HG02870 (cell line): ENCODE measurements around the gene POU6F2.
"Not testable (repeated sequence)": the region's sequence is repeated elsewhere in the genome, so short reads cannot be mapped to it uniquely, and the experiment has no call there.

Source experiments
- ATAC-seq: cut with Tn5 transposase; IDR thresholded peaks from one replicate; pipeline ENCODE4 v1.9.1; 2021; ENCODE audit warnings: mild to moderate bottlenecking, moderate library complexity; ENCODE audit not compliant: unreplicated experiment

The POU6F2 gene

DNA sequence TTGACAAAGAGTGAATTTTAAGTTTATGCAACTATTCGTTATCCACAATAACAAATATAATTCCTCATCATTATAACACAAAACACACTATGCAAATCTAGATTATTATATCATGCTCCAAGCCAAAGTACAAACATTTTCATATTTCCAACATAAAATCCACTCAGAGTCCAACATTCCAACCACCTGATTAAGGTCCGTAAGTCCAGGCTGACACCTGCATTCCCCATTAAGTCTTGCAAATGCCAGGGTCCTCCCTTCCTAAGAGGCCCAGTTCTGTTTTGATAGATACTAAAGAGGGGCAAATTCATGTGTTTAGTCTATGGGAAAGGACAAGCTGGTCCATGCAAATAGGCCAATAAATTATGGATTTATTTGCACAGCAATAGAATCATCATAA lies 206.1 kb downstream of the POU6F2 start:
- no peak for ATAC-seq

DNA sequence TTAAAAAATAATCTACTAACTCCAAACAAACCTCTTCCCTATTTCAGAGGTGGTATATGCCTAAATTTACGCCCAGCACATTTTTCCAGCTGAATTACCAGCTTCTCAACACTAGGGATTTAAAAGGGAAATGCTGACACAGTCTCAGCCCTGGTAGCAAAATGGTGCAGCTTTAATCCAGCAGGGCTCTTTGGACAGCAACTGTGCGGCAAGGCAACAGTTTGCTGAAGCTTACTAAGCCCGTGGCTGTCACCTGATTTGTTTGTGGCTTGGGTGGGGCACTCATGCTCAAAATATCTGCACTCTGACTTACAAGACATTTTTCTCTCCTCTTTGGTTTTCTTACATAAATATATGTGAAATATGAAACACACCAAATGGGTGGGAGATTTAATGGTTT lies 206.7 kb downstream of the POU6F2 start:
- ATAC-seq: no peak

DNA sequence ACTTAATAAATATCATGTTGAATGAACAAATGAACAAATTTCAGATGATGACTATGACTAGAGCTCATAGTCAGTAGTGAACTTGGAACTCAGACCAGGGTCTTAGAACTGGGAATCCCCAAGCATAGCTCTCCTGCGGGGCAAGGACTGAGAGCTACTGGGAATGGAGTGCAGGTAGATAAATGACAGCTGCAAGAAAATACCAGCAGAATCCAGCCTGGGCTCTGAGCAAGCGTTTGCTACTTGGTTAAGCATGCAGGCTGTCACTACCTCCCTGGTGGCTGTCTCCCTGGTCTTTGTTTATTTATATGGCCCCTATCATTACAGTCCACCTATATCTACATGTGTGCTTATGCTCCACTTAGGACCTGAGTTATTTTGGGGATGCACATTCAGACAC lies 208.4 kb downstream of the POU6F2 start:
- no peak for ATAC-seq

DNA sequence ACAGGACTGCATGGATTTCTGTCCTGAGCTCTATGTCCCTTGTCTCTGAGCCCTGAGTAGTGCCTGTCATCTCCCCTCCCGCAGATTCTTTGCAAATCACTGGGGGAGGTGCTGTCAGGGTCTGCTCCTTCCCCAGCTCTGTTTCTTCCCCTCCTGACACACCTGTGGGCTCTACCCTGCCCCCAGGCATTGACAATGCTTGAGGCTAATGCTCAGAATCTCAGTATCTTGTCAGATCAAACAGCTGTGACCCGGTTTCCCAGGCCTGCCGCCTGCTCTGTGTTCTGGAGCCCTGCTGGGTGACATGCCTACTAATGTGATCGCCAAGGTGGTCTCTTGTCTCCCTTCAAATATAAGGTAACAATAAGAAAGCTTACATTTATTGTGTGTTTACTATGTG lies 209.0 kb downstream of the POU6F2 start:
- ATAC-seq: no peak

DNA sequence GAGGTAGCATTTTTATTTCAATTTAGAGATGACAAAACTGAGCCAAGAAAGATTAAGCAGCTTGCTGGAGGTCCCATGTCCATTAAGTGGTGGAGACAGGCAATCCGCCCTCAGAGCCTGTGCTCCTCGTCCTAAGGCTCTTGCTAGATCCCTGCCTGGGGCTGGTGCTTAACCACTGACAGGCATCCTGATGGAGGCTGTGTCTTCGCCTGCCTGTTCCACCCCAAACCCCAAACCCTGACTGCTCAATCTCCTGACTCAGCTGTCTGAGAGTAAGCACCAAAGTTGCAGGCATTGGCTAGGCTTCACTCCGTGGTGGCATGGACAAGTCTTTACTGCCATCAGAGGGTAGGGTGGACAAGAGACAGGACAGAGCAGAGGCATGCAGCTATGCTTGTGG lies 209.4 kb downstream of the POU6F2 start:
- ATAC-seq: no peak

DNA sequence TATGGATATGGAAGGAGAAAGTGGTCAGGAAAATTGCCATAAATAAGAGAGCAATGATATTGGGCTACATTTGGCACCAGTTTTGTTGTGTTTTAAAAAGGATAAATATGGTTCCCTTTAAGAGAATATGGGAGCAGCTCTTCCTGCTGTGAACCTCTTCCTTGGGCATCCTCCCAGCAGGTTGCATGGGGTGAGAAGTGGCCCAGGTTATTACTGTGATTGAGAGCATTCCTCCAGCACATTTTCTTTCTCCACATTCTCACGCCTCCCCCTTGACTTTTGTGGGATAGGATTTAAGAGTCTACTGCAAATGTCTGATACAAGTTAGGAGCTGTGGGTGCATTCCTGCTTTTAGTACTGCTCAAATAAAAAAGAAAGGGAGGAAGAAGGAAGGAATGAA lies 214.8 kb downstream of the POU6F2 start:
- no peak for ATAC-seq

DNA sequence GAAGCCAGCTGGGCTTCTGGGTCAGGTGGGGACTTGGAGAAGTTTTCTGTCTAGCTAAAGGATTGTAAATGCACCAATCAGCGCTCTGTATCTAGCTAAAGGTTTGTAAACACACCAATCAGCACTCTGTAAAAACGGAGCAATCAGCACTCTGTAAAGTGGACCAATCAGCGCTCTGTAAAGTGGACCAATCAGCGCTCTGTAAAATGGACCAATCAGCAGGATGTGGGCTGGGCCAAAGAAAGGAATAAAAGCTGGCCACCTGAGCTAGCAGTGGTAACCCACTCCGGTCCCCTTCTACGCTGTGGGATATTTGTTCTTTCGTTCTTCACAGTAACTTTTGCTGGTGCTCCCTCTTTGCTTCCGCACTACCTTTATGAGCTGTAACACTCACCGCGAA lies 216.7 kb downstream of the POU6F2 start:
- not testable (repeated sequence) for ATAC-seq

DNA sequence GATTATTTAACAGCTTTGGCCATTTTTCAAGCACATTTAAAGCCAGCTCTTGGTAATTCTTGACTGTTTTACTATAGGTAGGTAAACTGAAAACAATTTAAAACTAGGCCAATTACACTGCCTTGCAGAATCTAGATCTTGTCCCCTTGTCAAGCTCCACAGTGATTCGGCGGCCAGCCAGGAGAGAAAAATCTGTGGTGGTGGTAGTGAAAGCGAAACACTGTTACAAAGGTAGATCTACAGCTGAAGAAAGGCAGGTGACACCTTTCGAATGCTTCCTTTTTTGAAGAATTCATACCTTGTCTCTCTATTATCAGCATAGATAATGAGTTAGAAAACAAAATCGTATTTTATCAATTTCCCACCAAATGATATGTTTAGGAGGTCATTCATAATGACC lies 218.3 kb downstream of the POU6F2 start:
- ATAC-seq: no peak

DNA sequence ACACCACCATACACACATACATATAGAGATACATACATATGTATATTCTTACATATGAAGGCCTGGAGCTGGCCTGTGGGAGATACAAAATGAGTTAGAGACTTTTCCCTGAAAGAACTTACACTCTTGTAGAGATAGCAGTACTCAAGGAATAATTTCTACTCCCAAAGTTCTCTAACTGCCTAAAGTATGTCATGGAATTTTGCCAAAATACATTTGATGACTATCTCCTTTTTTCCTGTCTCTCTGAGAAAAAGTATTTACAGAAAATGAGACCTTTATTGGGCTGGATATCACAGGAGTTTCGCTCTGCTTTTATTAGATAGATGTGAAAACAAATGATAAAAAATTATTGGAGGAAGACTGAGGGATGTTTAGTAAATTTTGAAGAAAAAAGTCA lies 220.1 kb downstream of the POU6F2 start:
- ATAC-seq: no peak

DNA sequence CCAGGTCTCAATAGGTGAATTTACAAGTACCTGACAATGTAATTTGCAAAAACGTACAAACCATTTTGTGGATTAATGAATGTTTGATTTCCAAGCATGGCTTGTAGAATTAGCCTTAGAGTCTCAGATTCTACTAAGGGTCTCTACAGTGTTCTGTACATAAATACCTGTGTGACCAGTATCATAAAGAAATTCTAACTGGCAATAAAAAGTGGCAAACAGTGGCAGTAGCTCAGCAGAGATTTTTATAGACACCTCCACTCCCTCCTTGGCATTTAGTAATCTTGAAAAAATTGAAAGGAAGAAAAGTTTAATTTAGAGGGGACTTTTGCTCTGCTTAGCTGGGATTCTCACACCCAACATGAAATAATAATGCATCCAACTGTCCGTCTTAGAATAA lies 220.8 kb downstream of the POU6F2 start:
- no peak for ATAC-seq

DNA sequence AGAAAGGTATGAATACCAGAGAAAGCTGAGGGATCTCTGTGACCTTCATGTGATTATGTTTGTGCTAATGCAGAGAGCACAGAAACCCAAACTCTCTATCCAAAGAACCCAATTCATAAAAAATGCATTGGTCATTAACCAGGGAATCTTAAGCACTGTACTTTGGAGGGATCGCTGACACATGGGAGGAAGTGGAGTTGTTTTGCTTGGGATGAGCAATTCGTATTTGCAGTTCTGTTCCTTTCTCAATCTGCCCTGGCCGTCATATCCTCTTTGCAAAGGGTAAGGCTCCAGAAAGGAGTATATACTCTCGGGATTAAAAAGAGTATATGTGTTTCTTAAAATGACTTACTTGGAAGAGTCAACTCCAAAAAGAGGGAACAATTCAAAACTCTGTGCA lies 221.3 kb downstream of the POU6F2 start:
- ATAC-seq: no peak

DNA sequence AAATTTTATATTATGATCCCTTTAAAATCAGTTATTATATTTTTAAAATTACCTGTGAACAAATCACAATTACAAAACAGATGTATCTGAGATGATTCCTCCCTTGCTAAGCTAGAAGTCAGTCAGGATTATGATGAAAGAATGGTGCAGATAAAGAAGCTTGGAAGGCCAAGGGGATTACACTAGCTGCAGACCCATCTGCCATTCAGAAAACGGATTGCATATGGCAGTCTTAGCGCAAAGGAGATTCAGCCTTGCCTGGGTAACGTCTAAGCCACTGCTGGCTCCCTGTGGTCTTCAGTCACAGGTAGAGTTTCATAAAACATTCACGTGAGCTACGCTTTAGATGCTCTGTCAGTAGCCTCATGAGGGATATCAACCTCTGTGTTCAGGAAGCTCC lies 222.2 kb downstream of the POU6F2 start:
- ATAC-seq: no peak

DNA sequence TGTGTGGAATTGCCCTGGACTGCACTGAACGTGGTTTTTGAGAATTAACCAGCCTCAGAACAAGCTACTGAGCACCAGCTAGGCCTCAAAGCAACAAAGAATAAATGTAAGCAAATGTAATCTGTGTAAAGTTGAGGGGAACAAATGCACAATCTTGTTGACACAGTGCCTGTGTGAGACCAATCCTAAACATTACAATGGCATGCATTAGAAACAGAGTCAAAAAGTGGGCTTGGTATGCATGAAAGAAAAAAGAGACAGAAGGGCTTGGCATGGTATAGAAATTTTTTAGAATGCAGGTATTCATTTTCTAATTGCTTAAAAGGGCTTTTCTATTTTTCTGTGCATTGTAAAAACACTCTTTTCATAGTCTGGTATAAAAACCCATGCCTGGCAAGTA lies 224.3 kb downstream of the POU6F2 start:
- no peak for ATAC-seq

DNA sequence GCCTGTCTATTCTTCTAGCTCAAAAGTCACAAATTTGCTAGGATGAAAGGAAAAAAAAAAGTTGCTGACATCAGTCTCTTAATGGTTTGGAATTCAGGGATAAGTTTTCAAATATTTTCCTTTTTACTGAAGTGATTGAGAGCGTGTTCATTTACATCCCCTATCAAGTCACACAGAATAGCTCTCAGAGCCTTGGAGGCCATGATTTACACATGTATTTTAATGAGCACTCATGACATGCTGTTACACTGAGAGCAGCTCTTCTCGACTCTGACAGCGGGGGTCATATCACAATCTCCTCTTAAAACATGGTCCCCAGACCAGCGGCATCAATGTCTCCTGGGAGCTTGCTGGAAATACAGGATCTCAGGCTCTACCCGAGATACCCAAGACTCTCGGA lies 232.7 kb downstream of the POU6F2 start:
- ATAC-seq: no peak

DNA sequence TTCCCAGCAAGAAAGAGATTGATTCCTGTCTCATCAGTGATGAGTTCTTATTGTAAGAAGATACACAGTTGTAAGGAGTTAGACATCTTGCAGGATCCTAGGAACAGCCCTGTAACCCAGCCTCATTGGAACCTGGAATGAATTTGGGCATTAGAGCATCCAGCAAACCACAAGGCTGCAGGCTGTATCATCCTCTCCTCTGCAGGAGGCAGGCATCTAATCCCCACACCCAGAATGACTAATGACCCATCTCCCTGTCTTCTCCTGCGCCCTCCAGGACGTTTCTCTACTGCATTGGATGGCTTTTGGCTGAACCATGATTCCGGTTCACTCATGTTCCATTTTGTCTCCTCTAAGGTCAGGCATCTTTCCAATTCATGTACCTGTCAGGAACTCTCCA lies 233.9 kb downstream of the POU6F2 start:
- ATAC-seq: no peak

DNA sequence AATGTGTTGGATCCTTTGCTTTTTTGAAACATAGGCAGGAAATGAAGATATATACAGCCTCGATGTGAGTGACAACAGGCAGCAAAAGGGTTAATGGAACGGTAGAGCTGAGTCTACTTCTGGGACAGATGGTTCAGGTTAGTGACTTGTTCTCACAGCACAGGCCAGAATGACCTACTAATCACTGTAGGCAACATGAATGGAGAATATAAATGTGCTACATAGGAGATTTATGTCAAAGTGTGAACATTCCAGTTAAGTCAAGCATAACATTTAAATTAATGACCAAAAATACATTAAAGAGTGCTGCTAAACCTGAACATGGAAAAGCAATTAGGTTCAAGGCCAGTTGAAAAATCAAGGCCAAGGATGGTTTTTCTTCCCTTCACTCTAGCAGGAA lies 235.2 kb downstream of the POU6F2 start:
- ATAC-seq: no peak

DNA sequence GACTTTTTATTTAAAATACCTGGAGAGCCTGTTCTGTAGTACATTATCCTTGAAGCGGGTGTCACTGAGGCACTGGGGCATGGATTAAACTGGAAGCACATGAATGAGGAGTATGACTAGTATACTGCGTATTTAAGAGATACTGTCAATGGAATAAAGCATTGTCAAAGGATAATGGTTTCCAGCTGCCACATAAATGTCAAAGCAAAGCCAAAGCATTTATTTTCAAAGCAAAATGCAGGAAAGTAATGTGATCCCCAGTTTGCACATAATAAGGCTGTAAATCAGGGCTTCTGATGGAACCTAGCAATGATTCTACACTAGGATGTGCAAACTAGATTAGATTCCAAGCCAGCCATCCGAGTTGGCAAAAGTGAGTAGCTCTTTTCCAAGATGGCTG lies 240.1 kb downstream of the POU6F2 start:
- ATAC-seq: no peak

DNA sequence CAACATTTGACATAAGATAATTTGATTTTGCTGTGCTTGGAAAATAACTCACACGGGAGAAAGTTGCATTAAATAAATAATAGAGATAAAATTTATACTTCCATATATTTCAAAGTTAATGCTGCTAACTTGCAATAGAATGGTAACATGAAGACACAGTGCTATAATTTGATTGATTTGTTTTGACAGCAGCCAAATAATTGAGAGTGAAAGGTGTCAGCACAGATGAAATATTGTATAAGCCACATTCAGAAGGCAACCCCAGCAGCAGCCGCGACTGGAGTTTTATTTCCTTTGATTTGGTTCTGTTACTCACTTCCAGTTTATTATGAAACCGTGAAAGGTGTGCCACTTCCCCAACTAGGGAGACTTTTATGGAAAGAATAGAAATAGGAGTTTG lies 242.2 kb downstream of the POU6F2 start:
- no peak for ATAC-seq

DNA sequence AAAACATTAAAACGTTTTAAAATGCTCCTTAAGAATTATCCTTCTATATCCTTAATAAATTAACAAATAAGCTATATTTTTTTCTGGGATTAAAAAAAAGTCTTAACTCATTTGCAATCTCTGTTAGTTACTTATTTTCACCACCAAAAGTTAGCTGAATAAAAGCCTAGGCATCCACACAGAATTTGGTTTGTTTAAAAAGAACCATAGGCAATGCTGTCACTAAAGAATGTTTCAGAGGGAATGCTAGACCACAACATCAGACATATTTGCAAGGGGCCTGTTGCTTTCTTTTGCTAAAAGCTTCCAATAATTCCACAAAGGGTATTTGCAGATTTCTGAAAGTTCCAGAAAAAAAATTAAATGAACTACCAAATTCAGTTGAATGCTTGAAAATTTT lies 244.2 kb downstream of the POU6F2 start:
- ATAC-seq: no peak

DNA sequence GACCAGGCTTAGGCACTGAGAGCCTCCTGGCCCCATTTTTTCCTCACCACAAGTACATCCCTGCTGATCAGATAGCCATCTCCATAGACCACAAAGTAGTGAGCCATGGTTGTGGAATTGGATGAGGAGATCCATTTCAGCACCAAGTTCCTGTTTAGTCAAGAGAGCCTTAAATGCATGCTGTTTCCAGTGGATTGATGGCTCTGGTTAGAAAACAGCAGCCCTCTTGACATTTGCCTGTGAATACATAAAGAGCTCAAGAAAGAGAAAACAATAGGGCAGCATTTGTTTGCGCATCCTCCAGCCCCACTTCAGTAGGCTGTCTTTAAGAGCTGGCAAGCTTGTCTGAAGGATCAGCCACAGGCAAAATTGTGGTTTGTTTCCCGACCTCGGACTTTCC lies 251.2 kb downstream of the POU6F2 start:
- ATAC-seq: no peak

DNA sequence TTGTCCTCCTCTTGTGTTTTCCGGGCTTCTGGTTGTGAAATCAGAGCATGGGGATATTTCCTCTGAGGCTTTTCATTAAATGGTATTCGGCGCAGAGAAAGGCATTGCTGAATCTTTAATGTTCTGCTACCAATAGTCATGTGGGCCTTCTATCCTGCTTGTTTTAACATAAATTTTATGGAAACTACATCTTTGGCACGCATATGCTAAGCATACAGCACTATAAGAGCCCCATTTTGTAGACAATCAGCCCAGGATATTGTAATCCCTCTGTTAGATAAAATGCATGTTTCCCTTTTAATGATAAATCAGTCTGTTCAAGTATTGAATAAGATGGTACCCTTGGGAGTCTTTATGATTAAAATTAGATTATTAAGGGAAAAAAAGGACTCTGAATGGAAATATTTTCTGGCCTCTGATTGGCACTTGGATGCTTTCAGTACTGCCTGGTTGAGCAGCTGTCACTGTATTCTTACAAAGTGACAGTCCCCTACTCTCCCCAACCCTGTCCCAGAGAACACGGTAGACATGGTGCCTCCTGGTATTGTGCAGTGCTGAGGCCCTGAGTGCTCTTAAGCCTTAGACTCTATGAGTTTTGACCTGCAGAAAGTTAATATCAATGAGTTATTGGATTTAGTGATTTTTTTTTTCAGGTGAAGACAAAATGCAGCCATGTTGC lies 256.3 kb downstream of the POU6F2 start:
- ATAC-seq: no peak

DNA sequence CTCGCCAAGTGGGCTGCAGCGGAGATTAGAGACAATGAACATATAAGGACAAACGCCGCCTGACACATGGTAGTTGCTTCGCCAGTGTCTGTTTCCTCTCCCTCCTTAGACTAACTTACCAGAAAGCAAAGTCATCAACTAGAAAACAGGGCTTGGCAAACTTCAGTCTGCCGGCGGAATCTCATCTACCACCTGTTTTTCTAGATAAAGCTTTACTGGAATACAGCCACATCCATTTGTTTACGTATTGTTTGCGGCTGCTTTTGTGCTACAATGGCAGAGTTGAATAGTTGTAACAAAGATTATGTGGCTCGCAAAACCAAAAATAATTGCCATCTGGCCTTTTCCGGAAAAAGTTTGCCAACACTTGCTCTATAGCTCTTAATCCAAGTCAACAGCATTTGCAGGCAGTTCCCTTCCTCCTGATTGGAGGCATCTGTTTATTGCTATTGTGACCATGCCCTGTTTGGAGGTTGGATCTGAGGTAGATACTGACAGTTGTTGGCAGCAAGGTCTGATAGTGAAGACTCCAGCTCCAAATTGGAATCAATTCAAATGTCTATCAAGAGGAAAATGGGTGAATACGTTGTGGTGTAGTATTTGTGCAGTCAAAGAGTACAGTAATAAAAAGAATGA lies 260.6 kb downstream of the POU6F2 start:
- ATAC-seq: no peak

DNA sequence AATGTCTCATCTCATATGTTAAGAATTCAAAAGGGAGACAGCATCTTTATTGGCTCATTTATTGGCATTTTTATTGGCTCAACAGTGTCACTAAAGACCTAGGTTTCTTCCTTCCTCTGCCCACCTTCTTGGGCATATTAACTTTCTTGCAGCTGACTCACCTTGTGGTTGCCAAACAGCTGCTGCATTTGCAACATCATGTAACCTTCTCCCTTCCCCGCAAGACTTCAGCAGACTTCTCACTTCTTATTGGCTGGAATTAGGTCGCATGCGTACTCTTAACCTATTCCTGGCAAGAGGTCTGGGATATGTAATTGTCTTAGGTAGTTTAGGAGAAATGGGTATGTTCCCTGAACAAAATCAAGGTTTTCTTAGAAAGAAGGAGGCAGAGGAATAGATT lies 263.2 kb downstream of the POU6F2 start:
- no peak for ATAC-seq
